Mesenchymal stem cell (in vitro differentiated cells and primary cell): ENCODE measurements around the gene NIFK. TPM values are rescaled to one million over a fixed set of nuclear protein-coding genes. Genes with fewer than 3 reads are reported as not detected.

Experiments used
- DNase-seq: peaks from one replicate; pipeline ENCODE4 v3.0.0-alpha.2; 2013
- H2AFZ ChIP-seq: one replicate; pipeline ENCODE4 v1.6.1; 2013; ENCODE audit warnings: low read depth, mild to moderate bottlenecking, control low read depth, inconsistent platforms, low read length, moderate library complexity
- H2AK5ac ChIP-seq: 2 replicates; pipeline ENCODE4 v1.6.1; 2013; ENCODE audit warnings: low read length, moderate library complexity, mild to moderate bottlenecking, inconsistent platforms; ENCODE audit not compliant: severe bottlenecking
- H2BK120ac ChIP-seq: one replicate; pipeline ENCODE4 v1.6.1; 2013; ENCODE audit warnings: low read depth, mild to moderate bottlenecking, inconsistent platforms, low read length, moderate library complexity
- H2BK12ac ChIP-seq, 2 experiments: one replicate each; pipeline ENCODE4 v1.6.1; 2013; ENCODE audit warnings: inconsistent platforms in 2 of 2, low read length in 2 of 2, mild to moderate bottlenecking in 2 of 2, moderate library complexity in 2 of 2, control low read depth in 1 of 2
- H2BK15ac ChIP-seq: one replicate; pipeline ENCODE4 v1.6.1; 2013; ENCODE audit warnings: mild to moderate bottlenecking, low read depth, inconsistent platforms; ENCODE audit not compliant: poor library complexity, severe bottlenecking
- H2BK5ac ChIP-seq: 2 replicates; pipeline ENCODE4 v1.6.1; 2013; ENCODE audit warnings: low read depth, mild to moderate bottlenecking, low read length, control low read depth, inconsistent platforms; ENCODE audit not compliant: poor library complexity, severe bottlenecking
- H3K14ac ChIP-seq, 2 experiments: one replicate each; pipeline ENCODE4 v1.6.1; 2013; ENCODE audit warnings: inconsistent platforms in 2 of 2, low read length in 2 of 2, control low read depth in 1 of 2, mild to moderate bottlenecking in 1 of 2, moderate library complexity in 1 of 2
- H3K18ac ChIP-seq, 2 experiments: one replicate each; pipeline ENCODE4 v1.6.1; 2013; ENCODE audit warnings: inconsistent platforms in 2 of 2, low read length in 2 of 2, control low read depth in 1 of 2, low read depth in 1 of 2, mild to moderate bottlenecking in 1 of 2
- H3K23ac ChIP-seq, 2 experiments: one replicate each; pipeline ENCODE4 v1.6.1; 2013; ENCODE audit warnings: inconsistent platforms in 2 of 2, low read length in 2 of 2, mild to moderate bottlenecking in 2 of 2, moderate library complexity in 2 of 2, control low read depth in 1 of 2
- H3K27ac ChIP-seq: 2 replicates; pipeline ENCODE4 v1.5.1; 2013; ENCODE audit warnings: mild to moderate bottlenecking, moderate library complexity, low read length, control low read depth, inconsistent platforms; ENCODE audit not compliant: poor library complexity, severe bottlenecking
- H3K27me3 ChIP-seq, 2 experiments: 2 replicates each; pipeline versions ENCODE4 v1.6.1 to v1.7.0; 2013; ENCODE audit warnings: low read length in 2 of 2, mild to moderate bottlenecking in 2 of 2, moderate library complexity in 2 of 2, control low read depth in 1 of 2, inconsistent platforms in 1 of 2; ENCODE audit not compliant: control insufficient read depth in 1 of 2, insufficient read depth in 1 of 2
- H3K36me3 ChIP-seq, 2 experiments: 2 replicates each; pipeline versions ENCODE4 v1.6.1 to v1.7.0; 2013; ENCODE audit warnings: low read length in 2 of 2, control low read depth in 1 of 2, inconsistent platforms in 1 of 2, low read depth in 1 of 2, mild to moderate bottlenecking in 1 of 2; ENCODE audit not compliant: insufficient read depth in 2 of 2, control insufficient read depth in 1 of 2
- H3K4ac ChIP-seq, 2 experiments: one replicate each; pipeline ENCODE4 v1.6.1; 2013; ENCODE audit warnings: inconsistent platforms in 2 of 2, low read length in 2 of 2, mild to moderate bottlenecking in 2 of 2, moderate library complexity in 2 of 2, control low read depth in 1 of 2, low read depth in 1 of 2
- H3K4me1 ChIP-seq: 2 replicates; pipeline ENCODE4 v1.6.1; 2013; ENCODE audit warnings: low read depth, low read length, control low read depth; ENCODE audit not compliant: control insufficient read depth, insufficient read depth
- H3K4me2 ChIP-seq: 2 replicates; pipeline ENCODE4 v1.6.1; 2013; ENCODE audit warnings: low read length, mild to moderate bottlenecking, inconsistent platforms; ENCODE audit not compliant: poor library complexity, severe bottlenecking
- H3K4me3 ChIP-seq, 2 experiments: 2 replicates each; pipeline versions ENCODE4 v1.5.1 to v1.7.0; 2013; ENCODE audit warnings: low read length in 2 of 2, mild to moderate bottlenecking in 2 of 2, control low read depth in 1 of 2, low read depth in 1 of 2; ENCODE audit not compliant: insufficient read depth in 1 of 2
- H3K79me1 ChIP-seq: replicated peaks from 2 replicates; pipeline ENCODE4 v1.6.1; 2013; ENCODE audit warnings: mild to moderate bottlenecking, control low read depth, low read length, inconsistent platforms; ENCODE audit not compliant: poor library complexity, severe bottlenecking
- H3K9ac ChIP-seq: 2 replicates; pipeline ENCODE4 v1.7.0; 2013; ENCODE audit warnings: mild to moderate bottlenecking, low read length, moderate library complexity
- H3K9me3 ChIP-seq: 2 replicates; pipeline ENCODE4 v1.7.0; 2013; ENCODE audit warnings: mild to moderate bottlenecking, low read length; ENCODE audit not compliant: control insufficient read depth
- H4K8ac ChIP-seq: one replicate; pipeline ENCODE4 v1.6.1; 2013; ENCODE audit warnings: inconsistent platforms, mild to moderate bottlenecking, low read length, moderate library complexity
- H4K91ac ChIP-seq: one replicate; pipeline ENCODE4 v1.6.1; 2013; ENCODE audit warnings: mild to moderate bottlenecking, low read length, inconsistent platforms
- WGBS: methylation state at CpG from one replicate; pipeline ENCODE4 v1.1.7; 2013; ENCODE audit warnings: mixed read lengths; 5-methylcytosine and 5-hydroxymethylcytosine counted together
- polyA plus RNA-seq, 2 experiments: library from polyadenylated mRNA; stranded (reverse); fragments of 200-250 nt; gene quantifications; one replicate each; pipeline ENCODE4 v1.2.3, GENCODE V29; 2013

Gene NIFK
- polyA plus RNA-seq (2013, experiment 1 of 2): 75.3 TPM
- 68.7 TPM for polyA plus RNA-seq (2013, experiment 2 of 2)

- Histone ChIP-seq H2BK15ac (peak within 1 kb of the TSS; percentile 48), H3K36me3 (peaks cover 15 to 27% of the 10 kb centered on the region in 2 experiments), H3K4me3 (peak within 1 kb of the TSS; percentile 94 to 96), H3K27ac (peak within 1 kb of the TSS; percentile 76), H3K9ac (peak within 1 kb of the TSS; percentile 94), H2BK5ac (no peak within 1 kb of the TSS), H3K9me3 (no peaks in the 10 kb centered on the region), H3K27me3 (peaks cover 0 to 5% of the 10 kb centered on the region in 2 experiments), H3K4ac (peak within 1 kb of the TSS; percentile 22 to 94), H2AFZ (peak within 1 kb of the TSS; percentile 89), H3K79me1 (peaks cover 6% of the 10 kb centered on the region), H3K4me2 (peak within 1 kb of the TSS; percentile 80), H3K23ac (peak within 1 kb of the TSS; percentile 85 to 87), H3K4me1 (peaks cover 5% of the 10 kb centered on the region), H2AK5ac (peak within 1 kb of the TSS; percentile 57), H2BK12ac (no peak within 1 kb of the TSS), H3K18ac (peak within 1 kb of the TSS; percentile 64 to 87), H2BK120ac (peak within 1 kb of the TSS; percentile 42), H4K8ac (peak within 1 kb of the TSS; percentile 52), H4K91ac (no peak within 1 kb of the TSS), H3K14ac (peak within 1 kb of the TSS in 1 of 2 experiments; percentile 74)
- DNase-seq: peak; percentile 97
- 1% methylated on average over 67 of the region's 93 CpGs for WGBS
Measured at GRCh38 chr2:121736462-121737336, at the start of gene NIFK. Gene NIFK, minus strand, starts transcription at chr2:121736875. Its CDS starts 25 bp downstream, at chr2:121736850.

- no peak for DNase-seq
- H3K9me3 ChIP-seq: no peaks in the 10 kb centered on the region
- H3K4me3 ChIP-seq: no peak overlapping the region
- no peak overlapping the region for H4K8ac ChIP-seq
- WGBS: 83% methylated on average over 2 of the region's 2 CpGs
- H3K23ac ChIP-seq: no peak overlapping the region
- peaks cover 19% of the 10 kb centered on the region in 2 experiments for H3K27me3 ChIP-seq
- no peak overlapping the region for H3K4me2 ChIP-seq
- H3K36me3 ChIP-seq: no peaks in the 10 kb centered on the region
- no peak overlapping the region for H2AFZ ChIP-seq
- H3K79me1 ChIP-seq: no peaks in the 10 kb centered on the region
- H3K27ac ChIP-seq: no peak overlapping the region
- H2BK12ac ChIP-seq: no peak overlapping the region
- H3K9ac ChIP-seq: no peak overlapping the region
- H3K4ac ChIP-seq: no peak overlapping the region
- H3K4me1 ChIP-seq: peaks cover 4% of the 10 kb centered on the region
- no peak overlapping the region for H3K18ac ChIP-seq
- no peak overlapping the region for H2AK5ac ChIP-seq
- H2BK5ac ChIP-seq: no peak overlapping the region
- no peak overlapping the region for H3K14ac ChIP-seq
- H2BK15ac ChIP-seq: no peak overlapping the region
- no peak overlapping the region for H4K91ac ChIP-seq
- H2BK120ac ChIP-seq: no peak overlapping the region
Measured at GRCh38 chr2:121783180-121783579, 46.5 kb upstream of the NIFK start.

DNA sequence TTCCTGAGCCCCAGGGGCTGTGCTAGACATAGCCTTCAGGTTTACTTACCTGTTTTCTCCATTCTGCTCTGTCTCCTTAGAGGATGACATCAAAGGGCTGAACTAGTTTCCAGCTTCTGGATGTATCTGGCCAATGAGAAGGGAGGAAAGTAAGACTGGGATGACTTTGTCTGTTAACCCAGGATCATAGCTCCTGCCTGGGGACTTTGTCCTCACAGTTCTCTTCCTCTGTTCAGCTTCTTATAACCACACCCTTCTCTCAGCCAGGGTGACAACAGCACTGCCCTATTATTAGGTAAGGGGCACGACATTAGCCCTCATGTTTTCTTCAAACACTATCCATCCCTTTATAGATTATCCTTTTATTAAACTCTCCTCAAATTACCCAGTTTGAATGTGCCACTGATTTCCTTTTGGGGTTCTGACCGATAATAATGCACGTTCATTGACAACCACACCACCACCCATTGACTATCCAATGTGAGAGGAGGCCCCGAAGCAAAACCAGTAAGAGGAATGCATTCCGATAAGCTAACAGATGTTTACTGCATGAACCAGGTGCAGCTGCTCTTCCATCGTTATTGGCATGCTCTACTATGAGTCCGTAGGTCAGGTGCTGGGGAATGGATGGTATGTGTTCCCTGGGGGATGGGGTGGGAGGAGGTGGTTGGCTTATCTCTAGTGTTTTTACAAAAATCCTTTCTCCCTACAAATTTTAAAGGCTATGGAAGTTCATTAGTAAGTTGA, 42.2 kb upstream of the NIFK start:
- no peak overlapping the region for H3K4ac ChIP-seq
- H2BK15ac ChIP-seq: no peak overlapping the region
- peaks cover 15% of the 10 kb centered on the region for H3K4me1 ChIP-seq
- H3K23ac ChIP-seq: no peak overlapping the region
- no peaks in the 10 kb centered on the region for H3K79me1 ChIP-seq
- H3K27ac ChIP-seq: no peak overlapping the region
- peak overlapping the region; percentile 71 for H2AK5ac ChIP-seq
- H3K4me2 ChIP-seq: no peak overlapping the region
- H3K9me3 ChIP-seq: no peaks in the 10 kb centered on the region
- H3K18ac ChIP-seq: no peak overlapping the region
- H3K27me3 ChIP-seq: peaks cover 12 to 23% of the 10 kb centered on the region in 2 experiments
- no peak overlapping the region for H2BK120ac ChIP-seq
- no peak overlapping the region for H4K8ac ChIP-seq
- H4K91ac ChIP-seq: no peak overlapping the region
- no peak overlapping the region for H3K14ac ChIP-seq
- no peaks in the 10 kb centered on the region for H3K36me3 ChIP-seq
- no peak for DNase-seq
- no peak overlapping the region for H2BK12ac ChIP-seq
- H2BK5ac ChIP-seq: no peak overlapping the region
- 86% methylated on average over 6 of the region's 7 CpGs for WGBS
- no peak overlapping the region for H3K9ac ChIP-seq
- no peak overlapping the region for H2AFZ ChIP-seq
- no peak overlapping the region for H3K4me3 ChIP-seq

GRCh38 chr2:121777699-121778058, 41.0 kb upstream of the NIFK start:
- no peak overlapping the region for H4K91ac ChIP-seq
- no peak overlapping the region for H3K27ac ChIP-seq
- H2BK15ac ChIP-seq: no peak overlapping the region
- H3K4ac ChIP-seq: no peak overlapping the region
- H2BK12ac ChIP-seq: no peak overlapping the region
- H2BK120ac ChIP-seq: no peak overlapping the region
- H2BK5ac ChIP-seq: peak overlapping the region; percentile 59
- no peak overlapping the region for H3K9ac ChIP-seq
- no peaks in the 10 kb centered on the region for H3K79me1 ChIP-seq
- H2AFZ ChIP-seq: no peak overlapping the region
- H3K4me2 ChIP-seq: no peak overlapping the region
- no peaks in the 10 kb centered on the region for H3K9me3 ChIP-seq
- no peak overlapping the region for H3K4me3 ChIP-seq
- DNase-seq: no peak
- H2AK5ac ChIP-seq: no peak overlapping the region
- no peak overlapping the region for H4K8ac ChIP-seq
- 100% methylated on average over 1 of the region's 1 CpG for WGBS
- no peak overlapping the region for H3K23ac ChIP-seq
- H3K27me3 ChIP-seq: peaks cover 12 to 23% of the 10 kb centered on the region in 2 experiments
- H3K4me1 ChIP-seq: peaks cover 17% of the 10 kb centered on the region
- no peaks in the 10 kb centered on the region for H3K36me3 ChIP-seq
- H3K18ac ChIP-seq: no peak overlapping the region
- no peak overlapping the region for H3K14ac ChIP-seq
